Loucy (cell line): ENCODE measurements around the gene MRPS27.

Source experiments
- H2AFZ ChIP-seq: fragments of 200-600 bp; sonication (generic); 2 replicates; pipeline ENCODE4 v1.6.0; 2016; ENCODE audit warnings: antibody characterized with exemption, mild to moderate bottlenecking, low read length, moderate library complexity
- H3F3A ChIP-seq: fragments of 200-600 bp; 2 replicates; pipeline ENCODE4 v1.6.0; 2016; ENCODE audit warnings: antibody characterized with exemption, low read depth, mild to moderate bottlenecking
- H3K27me3 ChIP-seq: fragments of 200-600 bp; sonication (generic); 2 replicates; pipeline ENCODE4 v1.6.1; 2014; ENCODE audit warnings: low read length, mild to moderate bottlenecking; ENCODE audit not compliant: insufficient read depth, poor library complexity, severe bottlenecking
- H3K36me3 ChIP-seq: fragments of 200-600 bp; sonication (generic); 2 replicates; pipeline ENCODE4 v1.6.1; 2016; ENCODE audit warnings: low read length; ENCODE audit not compliant: insufficient read depth
- H3K4me1 ChIP-seq: fragments of 200-600 bp; sonication (generic); 2 replicates; pipeline ENCODE4 v1.5.1; 2014; ENCODE audit warnings: low read length, mild to moderate bottlenecking; ENCODE audit not compliant: insufficient read depth, poor library complexity, severe bottlenecking
- H3K4me2 ChIP-seq: fragments of 200-600 bp; sonication (generic); 2 replicates; pipeline ENCODE4 v1.6.0; 2014; ENCODE audit warnings: antibody characterized with exemption, low read length, low read depth, mild to moderate bottlenecking; ENCODE audit not compliant: poor library complexity, severe bottlenecking
- H3K4me3 ChIP-seq: fragments of 200-600 bp; sonication (generic); 2 replicates; pipeline ENCODE4 v1.5.1; 2014; ENCODE audit warnings: low read length, mild to moderate bottlenecking, mixed read lengths; ENCODE audit not compliant: poor library complexity, severe bottlenecking
- H3K79me2 ChIP-seq: fragments of 200-600 bp; sonication (generic); 2 replicates; pipeline ENCODE4 v1.6.1; 2014; ENCODE audit warnings: low read length; ENCODE audit not compliant: insufficient read depth
- H3K9ac ChIP-seq: fragments of 200-600 bp; sonication (generic); 2 replicates; pipeline ENCODE4 v1.6.0; 2014; ENCODE audit warnings: mild to moderate bottlenecking, low read depth, low read length, moderate library complexity; ENCODE audit not compliant: poor library complexity, severe bottlenecking
- H3K9me2 ChIP-seq: fragments of 200-600 bp; sonication (generic); replicated peaks from 2 replicates; pipeline ENCODE4 v1.6.1; 2016; ENCODE audit warnings: low read depth, low read length, mixed read lengths
- H3K9me3 ChIP-seq: fragments of 200-600 bp; sonication (generic); 2 replicates; pipeline ENCODE4 v1.6.1; 2014; ENCODE audit warnings: mild to moderate bottlenecking, antibody characterized with exemption, low read length, low read depth; ENCODE audit not compliant: insufficient read depth
- H4K20me1 ChIP-seq: fragments of 200-600 bp; sonication (generic); 2 replicates; pipeline ENCODE4 v1.6.0; 2014; ENCODE audit warnings: antibody characterized with exemption, low read length, mild to moderate bottlenecking; ENCODE audit not compliant: insufficient read depth, poor library complexity, severe bottlenecking
- EZH2phosphoT487 ChIP-seq: fragments of 200-600 bp; IDR thresholded peaks from 2 replicates; pipeline ENCODE4 v1.6.1; 2018; ENCODE audit warnings: antibody characterized with exemption, mild to moderate bottlenecking, moderate library complexity, borderline replicate concordance
- TF ChIP-seq, protein P1 (sequence below): fragments of 200-600 bp; sonication (generic); conservative IDR thresholded peaks from 2 replicates; pipeline ENCODE4 v1.5.1; 2014; ENCODE audit warnings: mild to moderate bottlenecking, antibody characterized with exemption, low read length

MRPS27 gene

GRCh38 chr5:72179816-72180440, 140.1 kb downstream of the MRPS27 start:
- Histone ChIP-seq H3K9me2 (no peaks in the 10 kb centered on the region), H3F3A (no peaks in the 10 kb centered on the region), H3K36me3 (no peaks in the 10 kb centered on the region), H3K4me3 (no peak overlapping the region), H2AFZ (no peak overlapping the region), H4K20me1 (no peaks in the 10 kb centered on the region), H3K9ac (no peak overlapping the region), H3K4me1 (no peaks in the 10 kb centered on the region), H3K9me3 (no peaks in the 10 kb centered on the region), H3K79me2 (no peaks in the 10 kb centered on the region), H3K27me3 (no peaks in the 10 kb centered on the region), H3K4me2 (no peak overlapping the region)
- TF ChIP-seq, protein P1, sequence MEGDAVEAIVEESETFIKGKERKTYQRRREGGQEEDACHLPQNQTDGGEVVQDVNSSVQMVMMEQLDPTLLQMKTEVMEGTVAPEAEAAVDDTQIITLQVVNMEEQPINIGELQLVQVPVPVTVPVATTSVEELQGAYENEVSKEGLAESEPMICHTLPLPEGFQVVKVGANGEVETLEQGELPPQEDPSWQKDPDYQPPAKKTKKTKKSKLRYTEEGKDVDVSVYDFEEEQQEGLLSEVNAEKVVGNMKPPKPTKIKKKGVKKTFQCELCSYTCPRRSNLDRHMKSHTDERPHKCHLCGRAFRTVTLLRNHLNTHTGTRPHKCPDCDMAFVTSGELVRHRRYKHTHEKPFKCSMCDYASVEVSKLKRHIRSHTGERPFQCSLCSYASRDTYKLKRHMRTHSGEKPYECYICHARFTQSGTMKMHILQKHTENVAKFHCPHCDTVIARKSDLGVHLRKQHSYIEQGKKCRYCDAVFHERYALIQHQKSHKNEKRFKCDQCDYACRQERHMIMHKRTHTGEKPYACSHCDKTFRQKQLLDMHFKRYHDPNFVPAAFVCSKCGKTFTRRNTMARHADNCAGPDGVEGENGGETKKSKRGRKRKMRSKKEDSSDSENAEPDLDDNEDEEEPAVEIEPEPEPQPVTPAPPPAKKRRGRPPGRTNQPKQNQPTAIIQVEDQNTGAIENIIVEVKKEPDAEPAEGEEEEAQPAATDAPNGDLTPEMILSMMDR: no peak
- no peak for TF ChIP-seq EZH2phosphoT487

DNA sequence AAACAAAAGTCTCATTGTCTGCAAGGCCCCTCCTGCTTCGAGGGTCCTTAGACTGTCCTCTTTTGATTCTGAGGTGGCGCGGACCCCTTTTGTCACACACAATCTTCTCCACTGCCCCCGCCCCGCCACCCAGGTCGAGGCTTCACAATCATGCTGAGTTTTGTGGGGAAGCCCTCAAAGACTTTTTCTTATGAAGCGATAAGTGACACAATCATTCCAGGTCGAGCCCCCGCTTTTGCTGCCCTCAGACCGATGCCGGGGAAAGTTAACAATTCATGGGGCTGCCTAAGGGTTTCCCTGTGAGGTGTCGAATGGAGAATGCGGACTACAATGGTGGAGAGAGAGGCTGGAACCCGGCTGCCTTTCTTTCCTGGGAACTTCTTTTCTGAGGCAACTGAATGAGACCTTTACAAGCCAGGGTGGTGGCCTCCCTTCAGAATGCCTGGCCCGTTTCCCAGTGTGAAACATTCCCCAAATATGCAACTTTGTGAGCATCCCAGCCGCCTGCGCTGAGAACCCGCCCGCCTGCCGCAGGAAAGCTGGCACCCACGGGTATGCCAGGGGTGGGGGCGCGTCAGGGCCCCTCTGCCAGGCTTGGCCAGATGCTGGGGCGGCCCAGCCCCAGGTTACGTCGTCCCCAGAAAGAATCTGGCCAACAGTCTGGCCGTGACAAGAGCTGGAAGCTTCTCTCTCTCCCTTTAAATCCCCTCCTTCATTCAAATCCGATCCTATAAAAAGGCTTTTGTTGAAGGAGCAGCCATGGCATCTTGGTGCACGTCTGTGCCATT, 140.8 kb downstream of the MRPS27 start:
- H3K9ac ChIP-seq: no peak overlapping the region
- no peaks in the 10 kb centered on the region for H3K36me3 ChIP-seq

GRCh38 chr5:72177538-72177937, 142.5 kb downstream of the MRPS27 start:
- Histone ChIP-seq H2AFZ (no peak overlapping the region), H3K36me3 (no peaks in the 10 kb centered on the region), H3K27me3 (no peaks in the 10 kb centered on the region), H3K4me3 (no peak overlapping the region), H4K20me1 (no peaks in the 10 kb centered on the region), H3K4me2 (no peak overlapping the region), H3K4me1 (no peaks in the 10 kb centered on the region), H3K9me3 (no peaks in the 10 kb centered on the region), H3K9ac (no peak overlapping the region), H3K79me2 (no peaks in the 10 kb centered on the region), H3K9me2 (no peaks in the 10 kb centered on the region), H3F3A (no peaks in the 10 kb centered on the region)
- TF ChIP-seq, protein P1: no peak
- no peak for TF ChIP-seq EZH2phosphoT487

More for the DNA sequence above, 140.8 kb downstream of the MRPS27 start:
- H2AFZ ChIP-seq: no peak overlapping the region
- no peak overlapping the region for H3K4me3 ChIP-seq
- H3K79me2 ChIP-seq: no peaks in the 10 kb centered on the region
- H3F3A ChIP-seq: no peaks in the 10 kb centered on the region
- TF ChIP-seq, protein P1: no peak
- TF ChIP-seq EZH2phosphoT487: no peak
- no peaks in the 10 kb centered on the region for H4K20me1 ChIP-seq
- H3K9me2 ChIP-seq: no peaks in the 10 kb centered on the region
- H3K9me3 ChIP-seq: no peaks in the 10 kb centered on the region
- H3K27me3 ChIP-seq: no peaks in the 10 kb centered on the region
- H3K4me2 ChIP-seq: no peak overlapping the region
- H3K4me1 ChIP-seq: no peaks in the 10 kb centered on the region
